Fibroblast of pulmonary artery (primary cell): ENCODE measurements around the gene MBD3.

Experiments
- DNase-seq: peaks from one replicate; pipeline ENCODE4 v3.0.0-alpha.2; 2010; ENCODE audit warnings: low read depth
- H3K4me3 ChIP-seq: replicated peaks from 2 replicates; pipeline ENCODE4 v1.5.1; 2011; ENCODE audit warnings: low read depth, mild to moderate bottlenecking, control low read depth, low read length, moderate library complexity
- CTCF ChIP-seq: IDR thresholded peaks from 2 replicates; pipeline ENCODE4 v1.5.1; 2011; ENCODE audit warnings: mild to moderate bottlenecking, control low read depth, low read length, inconsistent platforms; ENCODE audit errors: missing control alignments

The MBD3 gene

GRCh38 chr19:1626417-1627010 is 33.8 kb upstream of the MBD3 start:
- no peak overlapping the region for H3K4me3 ChIP-seq
- no peak for TF ChIP-seq CTCF
- DNase-seq, result no peak

GRCh38 chr19:1624458-1624857 is 31.8 kb upstream of the MBD3 start:
- H3K4me3 ChIP-seq, result no peak overlapping the region
- peak; percentile 60 for TF ChIP-seq CTCF
- DNase-seq, result peak; percentile 49

- no peak for TF ChIP-seq CTCF
- no peak for DNase-seq
- H3K4me3 ChIP-seq, result no peak overlapping the region
Observed at GRCh38 chr19:1622541-1622940, 29.9 kb upstream of the MBD3 start.

GRCh38 chr19:1622007-1622406 is 29.3 kb upstream of the MBD3 start:
- no peak for TF ChIP-seq CTCF
- no peak for DNase-seq
- H3K4me3 ChIP-seq, result no peak overlapping the region

- no peak for TF ChIP-seq CTCF
- DNase-seq, result no peak
- no peak overlapping the region for H3K4me3 ChIP-seq
Observed at GRCh38 chr19:1621574-1621973, 28.9 kb upstream of the MBD3 start.

GRCh38 chr19:1621021-1621420 is 28.4 kb upstream of the MBD3 start:
- no peak for DNase-seq
- no peak overlapping the region for H3K4me3 ChIP-seq

More at GRCh38 chr19:1621021-1621420, 28.4 kb upstream of the MBD3 start:
- TF ChIP-seq CTCF, result no peak
